Neural cell (in vitro differentiated cells): ENCODE measurements around the gene METTL9.
"Not testable (repeated sequence)": the region's sequence is repeated elsewhere in the genome, so short reads cannot be mapped to it uniquely, and the experiment has no call there.

ENCODE experiments used
- CTCF ChIP-seq: fragments of 450-650 bp; IDR thresholded peaks from 2 replicates; pipeline ENCODE4 v1.5.1; 2014; ENCODE audit warnings: antibody characterized with exemption, mild to moderate bottlenecking, moderate library complexity; ENCODE audit not compliant: poor library complexity, severe bottlenecking
- EP300 ChIP-seq: fragments of 450-650 bp; conservative IDR thresholded peaks from 2 replicates; pipeline ENCODE4 v1.6.1; 2014; ENCODE audit warnings: antibody characterized with exemption, mild to moderate bottlenecking, moderate library complexity; ENCODE audit not compliant: poor library complexity, severe bottlenecking
- EZH2 ChIP-seq: fragments of 200-600, 300-800 bp; shearing (Covaris generic), sonication (generic); IDR thresholded peaks from 2 replicates; pipeline ENCODE4 v1.6.1; 2014; ENCODE audit warnings: antibody characterized with exemption, low read length, borderline replicate concordance, mild to moderate bottlenecking; ENCODE audit not compliant: insufficient read depth, poor library complexity, severe bottlenecking
- MXI1 ChIP-seq: fragments of 450-650 bp; conservative IDR thresholded peaks from 2 replicates; pipeline ENCODE4 v1.6.1; 2014; ENCODE audit warnings: antibody characterized with exemption, mild to moderate bottlenecking; ENCODE audit not compliant: poor library complexity, severe bottlenecking
- POLR2AphosphoS5 ChIP-seq: IDR thresholded peaks from 2 replicates; pipeline ENCODE4 v1.6.1; 2012
- RAD21 ChIP-seq: fragments of 450-650 bp; conservative IDR thresholded peaks from 2 replicates; pipeline ENCODE4 v1.6.1; 2014; ENCODE audit warnings: antibody characterized with exemption, mild to moderate bottlenecking, moderate library complexity
- SMC3 ChIP-seq: fragments of 450-650 bp; conservative IDR thresholded peaks from 2 replicates; pipeline ENCODE4 v1.6.1; 2014; ENCODE audit warnings: antibody characterized with exemption, mild to moderate bottlenecking, moderate library complexity; ENCODE audit not compliant: poor library complexity
- TAF1 ChIP-seq: IDR thresholded peaks from 2 replicates; pipeline ENCODE4 v1.6.1; 2012; ENCODE audit warnings: low read depth
- TF ChIP-seq, protein P1 (sequence below): IDR thresholded peaks from 2 replicates; pipeline ENCODE4 v1.6.1; 2012; ENCODE audit warnings: borderline replicate concordance

- not testable (repeated sequence) for TF ChIP-seq CTCF, EP300, EZH2, POLR2AphosphoS5, MXI1, TAF1, SMC3, RAD21
- TF ChIP-seq, protein P1, sequence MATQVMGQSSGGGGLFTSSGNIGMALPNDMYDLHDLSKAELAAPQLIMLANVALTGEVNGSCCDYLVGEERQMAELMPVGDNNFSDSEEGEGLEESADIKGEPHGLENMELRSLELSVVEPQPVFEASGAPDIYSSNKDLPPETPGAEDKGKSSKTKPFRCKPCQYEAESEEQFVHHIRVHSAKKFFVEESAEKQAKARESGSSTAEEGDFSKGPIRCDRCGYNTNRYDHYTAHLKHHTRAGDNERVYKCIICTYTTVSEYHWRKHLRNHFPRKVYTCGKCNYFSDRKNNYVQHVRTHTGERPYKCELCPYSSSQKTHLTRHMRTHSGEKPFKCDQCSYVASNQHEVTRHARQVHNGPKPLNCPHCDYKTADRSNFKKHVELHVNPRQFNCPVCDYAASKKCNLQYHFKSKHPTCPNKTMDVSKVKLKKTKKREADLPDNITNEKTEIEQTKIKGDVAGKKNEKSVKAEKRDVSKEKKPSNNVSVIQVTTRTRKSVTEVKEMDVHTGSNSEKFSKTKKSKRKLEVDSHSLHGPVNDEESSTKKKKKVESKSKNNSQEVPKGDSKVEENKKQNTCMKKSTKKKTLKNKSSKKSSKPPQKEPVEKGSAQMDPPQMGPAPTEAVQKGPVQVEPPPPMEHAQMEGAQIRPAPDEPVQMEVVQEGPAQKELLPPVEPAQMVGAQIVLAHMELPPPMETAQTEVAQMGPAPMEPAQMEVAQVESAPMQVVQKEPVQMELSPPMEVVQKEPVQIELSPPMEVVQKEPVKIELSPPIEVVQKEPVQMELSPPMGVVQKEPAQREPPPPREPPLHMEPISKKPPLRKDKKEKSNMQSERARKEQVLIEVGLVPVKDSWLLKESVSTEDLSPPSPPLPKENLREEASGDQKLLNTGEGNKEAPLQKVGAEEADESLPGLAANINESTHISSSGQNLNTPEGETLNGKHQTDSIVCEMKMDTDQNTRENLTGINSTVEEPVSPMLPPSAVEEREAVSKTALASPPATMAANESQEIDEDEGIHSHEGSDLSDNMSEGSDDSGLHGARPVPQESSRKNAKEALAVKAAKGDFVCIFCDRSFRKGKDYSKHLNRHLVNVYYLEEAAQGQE = not testable (repeated sequence)
These were observed 36.3 kb downstream of the METTL9 start for GRCh38 chr16:21635694-21636093.
